ENCODE data around the gene OTOF.

OTOF gene

GRCh38 chr2:26477911-26478253, at the start of gene OTOF:
TSS of gene OTOF (minus strand) at chr2:26478124.
- no peak for DNase-seq (ENCODE audit: low read depth in 2 of 3, low spot score in 2 of 3)

GRCh38 chr2:26526589-26526988, 48.7 kb upstream of the OTOF start:
- no peak for DNase-seq (ENCODE audit: low read depth in 2 of 3, low spot score in 2 of 3)

GRCh38 chr2:26526105-26526504, 48.2 kb upstream of the OTOF start:
- no peak for DNase-seq (ENCODE audit: low read depth in 2 of 3, low spot score in 2 of 3)

GRCh38 chr2:26523750-26524149, 45.8 kb upstream of the OTOF start:
- no peak for DNase-seq (ENCODE audit: low read depth in 2 of 3, low spot score in 2 of 3)

- DNase-seq (ENCODE audit: low read depth in 2 of 3, low spot score in 2 of 3): no peak
Observed at GRCh38 chr2:26522751-26523171, 44.8 kb upstream of the OTOF start.

GRCh38 chr2:26522325-26522724, 44.4 kb upstream of the OTOF start:
- no peak for DNase-seq (ENCODE audit: low read depth in 2 of 3, low spot score in 2 of 3)

- DNase-seq (ENCODE audit: low read depth in 2 of 3, low spot score in 2 of 3): no peak
Observed at GRCh38 chr2:26521913-26522180, 43.9 kb upstream of the OTOF start.

GRCh38 chr2:26521054-26521912, 43.4 kb upstream of the OTOF start:
- no peak for DNase-seq (ENCODE audit: low read depth in 2 of 3, low spot score in 2 of 3)

- DNase-seq (ENCODE audit: low read depth in 2 of 3, low spot score in 2 of 3): no peak
Observed at GRCh38 chr2:26520148-26520449, 42.2 kb upstream of the OTOF start.

GRCh38 chr2:26519396-26520147, 41.6 kb upstream of the OTOF start:
- DNase-seq (ENCODE audit: low read depth in 2 of 3, low spot score in 2 of 3): no peak

- DNase-seq (ENCODE audit: low read depth in 2 of 3, low spot score in 2 of 3): no peak
Observed at GRCh38 chr2:26516781-26517180, 38.9 kb upstream of the OTOF start.

- DNase-seq (ENCODE audit: low read depth in 2 of 3, low spot score in 2 of 3): no peak
Observed at GRCh38 chr2:26516246-26516645, 38.3 kb upstream of the OTOF start.

- no peak for DNase-seq (ENCODE audit: low read depth in 2 of 3, low spot score in 2 of 3)
Observed at GRCh38 chr2:26515771-26516170, 37.8 kb upstream of the OTOF start.

GRCh38 chr2:26514045-26514444, 36.1 kb upstream of the OTOF start:
- no peak for DNase-seq (ENCODE audit: low read depth in 2 of 3, low spot score in 2 of 3)

GRCh38 chr2:26513261-26513660, 35.3 kb upstream of the OTOF start:
- DNase-seq (ENCODE audit: low read depth in 2 of 3, low spot score in 2 of 3): no peak

- no peak for DNase-seq (ENCODE audit: low read depth in 2 of 3, low spot score in 2 of 3)
Observed at GRCh38 chr2:26511466-26511865, 33.5 kb upstream of the OTOF start.

- no peak for DNase-seq (ENCODE audit: low read depth in 2 of 3, low spot score in 2 of 3)
Observed at GRCh38 chr2:26510344-26510973, 32.5 kb upstream of the OTOF start.

GRCh38 chr2:26509141-26509540, 31.2 kb upstream of the OTOF start:
- no peak for DNase-seq (ENCODE audit: low read depth in 2 of 3, low spot score in 2 of 3)

- no peak for DNase-seq (ENCODE audit: low read depth in 2 of 3, low spot score in 2 of 3)
Observed at GRCh38 chr2:26507932-26508331, 30.0 kb upstream of the OTOF start.

GRCh38 chr2:26507088-26507487, 29.2 kb upstream of the OTOF start:
- DNase-seq (ENCODE audit: low read depth in 2 of 3, low spot score in 2 of 3): no peak

GRCh38 chr2:26506279-26506678, 28.4 kb upstream of the OTOF start:
- DNase-seq (ENCODE audit: low read depth in 2 of 3, low spot score in 2 of 3): no peak

- no peak for DNase-seq (ENCODE audit: low read depth in 2 of 3, low spot score in 2 of 3)
Observed at GRCh38 chr2:26504002-26504401, 26.1 kb upstream of the OTOF start.

All from activated CD8-positive, alpha-beta memory T cell treated with anti-CD3 and anti-CD28 coated beads for 48 hours (primary cell).